Activated T-helper 17 cell treated with anti-CD3 and anti-CD28 coated beads, Interleukin-2, amount 50 U/mL, for 72 hours (primary cell): Measurements from ENCODE around the gene LRRTM1. TPM values are rescaled to one million over a fixed set of nuclear protein-coding genes. Genes with fewer than 3 reads are reported as not detected.

Experiments
- ATAC-seq: fragments of 150-1000 bp; cut with Tn5 transposase; replicated peaks from 2 replicates; pipeline ENCODE4 v1.10.0; 2021; ENCODE audit warnings: mild to moderate bottlenecking, moderate library complexity
- H3K27ac Mint-ChIP-seq: one replicate; pipeline ENCODE4 v1.8.0; 2022; ENCODE audit warnings: mixed read lengths
- H3K27me3 Mint-ChIP-seq: one replicate; pipeline ENCODE4 v1.8.0; 2022; ENCODE audit warnings: mixed read lengths
- H3K36me3 Mint-ChIP-seq: one replicate; pipeline ENCODE4 v1.8.0; 2022; ENCODE audit warnings: low read depth, mild to moderate bottlenecking, mixed read lengths
- H3K4me1 Mint-ChIP-seq: one replicate; pipeline ENCODE4 v1.8.0; 2022; ENCODE audit warnings: mixed read lengths
- H3K4me3 Mint-ChIP-seq: one replicate; pipeline ENCODE4 v1.8.0; 2022; ENCODE audit warnings: mild to moderate bottlenecking, mixed read lengths
- H3K9me3 Mint-ChIP-seq: one replicate; pipeline ENCODE4 v1.8.0; 2022; ENCODE audit warnings: mixed read lengths
- total RNA-seq, 2 donors: library from RNA; stranded (reverse); gene quantifications; one replicate each; pipeline ENCODE4 v1.2.3, GENCODE V29; 2022

The LRRTM1 gene, protein sequence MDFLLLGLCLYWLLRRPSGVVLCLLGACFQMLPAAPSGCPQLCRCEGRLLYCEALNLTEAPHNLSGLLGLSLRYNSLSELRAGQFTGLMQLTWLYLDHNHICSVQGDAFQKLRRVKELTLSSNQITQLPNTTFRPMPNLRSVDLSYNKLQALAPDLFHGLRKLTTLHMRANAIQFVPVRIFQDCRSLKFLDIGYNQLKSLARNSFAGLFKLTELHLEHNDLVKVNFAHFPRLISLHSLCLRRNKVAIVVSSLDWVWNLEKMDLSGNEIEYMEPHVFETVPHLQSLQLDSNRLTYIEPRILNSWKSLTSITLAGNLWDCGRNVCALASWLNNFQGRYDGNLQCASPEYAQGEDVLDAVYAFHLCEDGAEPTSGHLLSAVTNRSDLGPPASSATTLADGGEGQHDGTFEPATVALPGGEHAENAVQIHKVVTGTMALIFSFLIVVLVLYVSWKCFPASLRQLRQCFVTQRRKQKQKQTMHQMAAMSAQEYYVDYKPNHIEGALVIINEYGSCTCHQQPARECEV
- not detected for total RNA-seq

GRCh38 chr2:80303909-80304837 is at the start of gene LRRTM1:
LRRTM1 (minus strand) TSS chr2:80304752; CDS start chr2:80303819, 933 bp downstream.
- H3K27ac Mint-ChIP-seq = no peak within 1 kb of the TSS
- H3K4me1 Mint-ChIP-seq = no peaks in the 10 kb centered on the region
- H3K36me3 Mint-ChIP-seq = no peaks in the 10 kb centered on the region
- H3K4me3 Mint-ChIP-seq = no peak within 1 kb of the TSS
- peaks cover 30% of the 10 kb centered on the region for H3K27me3 Mint-ChIP-seq
- peaks cover 4% of the 10 kb centered on the region for H3K9me3 Mint-ChIP-seq
- no peak for ATAC-seq

DNA sequence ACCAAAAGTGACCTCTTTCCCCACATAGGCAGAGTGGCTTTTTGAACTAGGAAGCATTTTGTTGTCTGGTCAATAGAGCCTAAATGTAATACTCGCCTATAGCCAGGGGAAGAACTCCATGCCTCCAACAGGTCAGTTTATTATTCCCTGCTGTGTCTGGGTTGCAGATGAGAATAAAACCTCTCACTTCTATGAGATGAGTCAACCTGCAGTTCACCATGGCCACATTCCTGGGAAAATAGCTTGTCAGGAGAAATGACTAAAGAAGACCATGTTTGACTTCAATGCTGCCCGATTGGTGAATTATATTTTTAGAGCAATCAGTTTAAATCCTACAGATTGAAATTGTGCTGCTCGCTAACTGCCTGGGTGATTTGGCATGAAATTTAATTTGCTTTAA is 46.7 kb upstream of the LRRTM1 start:
- Mint-ChIP-seq H3K27me3 (no peaks in the 10 kb centered on the region), H3K4me3 (no peak overlapping the region), H3K36me3 (no peaks in the 10 kb centered on the region), H3K27ac (no peak overlapping the region), H3K4me1 (no peaks in the 10 kb centered on the region), H3K9me3 (peaks cover 13% of the 10 kb centered on the region)
- no peak for ATAC-seq

DNA sequence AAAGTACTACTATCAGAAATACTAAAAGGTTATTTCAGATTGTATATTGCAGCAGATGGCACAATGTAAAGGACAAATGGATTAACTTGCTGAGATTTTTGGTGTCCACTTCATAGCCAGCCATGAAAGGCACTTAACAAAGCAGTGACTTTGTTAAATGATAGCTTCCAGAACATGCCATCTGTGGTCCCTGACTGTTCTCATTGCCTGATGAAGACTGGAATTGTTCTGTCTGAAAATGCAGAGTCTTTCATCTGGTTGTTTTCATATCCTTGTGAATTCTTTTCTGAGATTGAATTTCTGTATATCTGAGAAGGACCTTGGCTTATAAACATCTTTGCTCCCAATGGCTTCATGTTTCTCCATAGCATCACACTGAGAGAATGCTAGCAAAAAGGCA is 44.4 kb upstream of the LRRTM1 start:
- Mint-ChIP-seq H3K27me3 (no peaks in the 10 kb centered on the region), H3K4me3 (no peak overlapping the region)

GRCh38 chr2:80348078-80348477 is 43.5 kb upstream of the LRRTM1 start:
- H3K27ac Mint-ChIP-seq = no peak overlapping the region
- H3K27me3 Mint-ChIP-seq = no peaks in the 10 kb centered on the region
- no peaks in the 10 kb centered on the region for H3K4me1 Mint-ChIP-seq
- H3K4me3 Mint-ChIP-seq = no peak overlapping the region
- peaks cover 19% of the 10 kb centered on the region for H3K9me3 Mint-ChIP-seq
- no peaks in the 10 kb centered on the region for H3K36me3 Mint-ChIP-seq
- no peak for ATAC-seq

More for the DNA sequence above, 44.4 kb upstream of the LRRTM1 start:
- ATAC-seq = no peak
- Mint-ChIP-seq H3K27ac (no peak overlapping the region), H3K4me1 (no peaks in the 10 kb centered on the region), H3K36me3 (no peaks in the 10 kb centered on the region), H3K9me3 (peaks cover 19% of the 10 kb centered on the region)

DNA sequence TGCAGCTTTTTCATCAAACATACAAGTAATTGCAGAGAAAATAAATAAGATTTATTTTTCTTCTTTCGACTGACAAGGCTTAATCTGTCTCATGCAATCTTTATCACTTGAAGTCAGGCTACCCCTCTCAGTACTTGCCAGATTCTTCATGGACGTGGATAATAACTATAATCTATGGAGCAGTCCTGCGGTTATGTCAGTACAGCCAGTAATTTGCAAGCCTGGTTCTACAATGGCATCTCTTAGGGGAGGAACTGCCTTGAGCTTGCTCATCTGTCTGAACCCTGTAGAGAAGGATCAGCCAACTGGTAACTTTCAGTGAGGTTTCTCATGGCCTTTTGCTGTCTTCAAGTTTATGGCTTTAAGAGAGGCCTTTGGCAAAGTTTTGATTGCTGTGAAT is 35.5 kb upstream of the LRRTM1 start:
- ATAC-seq = no peak
- Mint-ChIP-seq H3K4me3 (no peak overlapping the region), H3K4me1 (no peaks in the 10 kb centered on the region), H3K27ac (no peak overlapping the region), H3K27me3 (no peaks in the 10 kb centered on the region), H3K36me3 (no peaks in the 10 kb centered on the region), H3K9me3 (peaks cover 25% of the 10 kb centered on the region)

- no peak overlapping the region for H3K27ac Mint-ChIP-seq
- H3K27me3 Mint-ChIP-seq = no peaks in the 10 kb centered on the region
- peaks cover 22% of the 10 kb centered on the region for H3K9me3 Mint-ChIP-seq
- no peak for ATAC-seq
- H3K4me1 Mint-ChIP-seq = no peaks in the 10 kb centered on the region
- H3K36me3 Mint-ChIP-seq = no peaks in the 10 kb centered on the region
- H3K4me3 Mint-ChIP-seq = no peak overlapping the region
Observed at GRCh38 chr2:80338794-80339193, 34.2 kb upstream of the LRRTM1 start.

DNA sequence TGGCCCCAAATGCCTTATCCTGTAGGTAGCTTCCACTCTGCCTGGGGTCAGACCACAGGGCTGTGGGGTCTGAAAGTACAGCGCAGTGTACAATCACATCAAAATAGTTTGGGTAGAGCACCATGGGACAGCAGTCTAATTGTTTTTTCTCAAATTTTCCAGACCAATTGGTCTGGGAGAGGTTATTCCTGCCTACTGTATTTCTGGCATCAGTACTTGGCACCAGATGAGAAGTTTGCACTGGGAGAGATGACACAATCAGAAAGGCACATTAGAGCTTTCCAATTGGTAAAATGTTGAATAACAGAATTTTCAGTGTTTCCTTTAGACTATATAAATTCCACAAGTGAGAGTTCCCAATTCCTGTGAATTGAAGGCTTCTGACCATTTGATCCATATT is 30.9 kb upstream of the LRRTM1 start:
- Mint-ChIP-seq H3K4me3 (no peak overlapping the region), H3K27me3 (no peaks in the 10 kb centered on the region), H3K9me3 (peaks cover 21% of the 10 kb centered on the region), H3K36me3 (no peaks in the 10 kb centered on the region), H3K4me1 (no peaks in the 10 kb centered on the region), H3K27ac (no peak overlapping the region)
- no peak for ATAC-seq

- no peak overlapping the region for H3K4me3 Mint-ChIP-seq
- no peaks in the 10 kb centered on the region for H3K36me3 Mint-ChIP-seq
- H3K9me3 Mint-ChIP-seq = peaks cover 29% of the 10 kb centered on the region
- H3K27ac Mint-ChIP-seq = no peak overlapping the region
- H3K27me3 Mint-ChIP-seq = no peaks in the 10 kb centered on the region
- no peaks in the 10 kb centered on the region for H3K4me1 Mint-ChIP-seq
- no peak for ATAC-seq
Observed at GRCh38 chr2:80333886-80334285, 29.3 kb upstream of the LRRTM1 start.

DNA sequence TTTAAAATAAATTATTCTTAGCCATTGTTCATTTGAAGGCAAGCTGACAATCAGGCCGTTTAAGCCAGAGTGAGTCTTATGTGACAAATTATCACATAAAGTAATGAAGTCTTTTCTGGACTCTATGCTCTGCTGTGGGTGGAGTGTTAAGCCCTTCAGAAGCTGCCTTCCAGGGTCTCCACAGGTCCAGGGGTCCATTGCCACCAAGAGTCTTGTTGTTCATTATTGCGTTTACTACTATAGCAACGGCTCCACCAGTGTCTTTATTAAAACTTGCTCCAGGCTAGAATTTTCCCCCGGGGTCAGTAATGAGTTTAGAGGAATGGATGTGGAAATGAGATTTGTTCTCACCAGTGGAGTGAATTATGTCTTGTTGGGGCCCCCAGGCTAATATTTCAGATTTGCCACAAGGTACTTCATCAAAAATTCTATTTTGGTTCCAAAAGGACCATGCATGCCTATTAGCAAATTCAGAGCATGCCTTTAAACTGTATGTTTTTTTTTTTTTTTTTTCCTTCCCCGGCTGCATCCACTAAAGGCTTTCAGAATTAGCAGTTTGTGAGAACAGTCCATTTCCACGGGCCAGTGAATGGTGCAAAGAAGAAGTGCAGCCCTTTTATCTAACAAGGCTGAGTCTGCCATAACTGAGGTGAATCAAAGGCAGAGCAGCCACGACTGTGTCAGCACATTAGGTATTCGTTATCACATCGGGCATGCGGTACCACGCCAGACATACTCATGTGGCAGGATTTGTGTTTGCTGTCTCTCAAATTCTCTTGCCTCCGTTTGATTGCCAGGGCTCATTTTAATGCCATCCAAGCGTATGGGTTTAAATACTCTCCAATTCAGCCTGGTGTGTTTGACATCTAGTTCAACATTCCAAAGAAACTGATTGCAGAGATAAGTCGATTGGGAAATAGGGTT is 26.2 kb upstream of the LRRTM1 start:
- no peak for ATAC-seq
- H3K27ac Mint-ChIP-seq = no peak overlapping the region
- H3K9me3 Mint-ChIP-seq = peaks cover 21% of the 10 kb centered on the region
- no peaks in the 10 kb centered on the region for H3K36me3 Mint-ChIP-seq
- no peaks in the 10 kb centered on the region for H3K4me1 Mint-ChIP-seq
- no peak overlapping the region for H3K4me3 Mint-ChIP-seq
- no peaks in the 10 kb centered on the region for H3K27me3 Mint-ChIP-seq

DNA sequence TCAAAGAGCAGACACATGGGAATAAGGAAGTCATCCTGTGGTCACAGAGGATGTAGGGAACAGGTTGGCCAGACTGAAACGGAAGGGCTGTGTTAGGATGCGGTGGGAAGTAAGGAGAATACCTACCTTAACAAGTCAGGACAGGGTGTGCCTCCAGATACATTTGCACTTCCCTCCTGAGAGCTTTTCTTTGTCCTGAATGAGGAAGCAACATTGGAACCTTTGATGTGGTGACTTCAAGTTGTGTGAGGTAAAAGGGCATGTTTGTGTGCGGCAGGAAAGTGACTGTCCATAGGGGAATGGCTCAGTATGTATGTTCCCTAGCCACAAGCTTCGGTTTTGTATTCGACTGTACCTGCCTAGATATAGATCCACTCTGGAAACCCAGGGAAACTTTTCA is 24.9 kb upstream of the LRRTM1 start:
- no peaks in the 10 kb centered on the region for H3K36me3 Mint-ChIP-seq
- no peaks in the 10 kb centered on the region for H3K4me1 Mint-ChIP-seq
- no peaks in the 10 kb centered on the region for H3K27me3 Mint-ChIP-seq
- no peak for ATAC-seq
- no peak overlapping the region for H3K27ac Mint-ChIP-seq
- peaks cover 13% of the 10 kb centered on the region for H3K9me3 Mint-ChIP-seq
- H3K4me3 Mint-ChIP-seq = no peak overlapping the region

DNA sequence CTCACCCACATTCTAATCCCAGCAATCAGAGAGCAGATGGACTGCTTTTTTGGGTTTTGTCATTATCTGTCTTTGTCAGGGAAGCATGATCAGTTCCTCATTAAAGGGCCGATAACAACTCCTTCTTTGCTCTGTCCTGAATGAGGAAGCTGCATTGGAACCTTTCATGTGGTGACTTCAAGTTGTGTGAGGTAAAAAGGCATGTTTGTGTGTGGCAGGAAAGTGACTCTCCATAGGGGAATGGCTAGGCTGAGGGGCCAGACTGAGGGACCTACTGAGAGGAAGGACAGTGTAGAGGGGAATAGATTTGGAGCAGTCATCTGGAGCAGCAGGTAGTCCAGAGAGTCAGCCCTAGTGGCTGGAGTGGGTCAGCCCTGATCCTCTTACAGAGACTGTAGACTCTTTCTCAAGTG is 23.6 kb upstream of the LRRTM1 start:
- Mint-ChIP-seq H3K4me3 (no peak overlapping the region), H3K27me3 (no peaks in the 10 kb centered on the region), H3K27ac (no peak overlapping the region), H3K36me3 (no peaks in the 10 kb centered on the region), H3K9me3 (peaks cover 10% of the 10 kb centered on the region), H3K4me1 (no peaks in the 10 kb centered on the region)
- ATAC-seq = no peak

GRCh38 chr2:80326861-80327260 is 22.3 kb upstream of the LRRTM1 start:
- Mint-ChIP-seq H3K9me3 (peaks cover 12% of the 10 kb centered on the region), H3K4me3 (no peak overlapping the region), H3K27ac (no peak overlapping the region), H3K36me3 (no peaks in the 10 kb centered on the region), H3K4me1 (no peaks in the 10 kb centered on the region), H3K27me3 (peaks cover 4% of the 10 kb centered on the region)
- ATAC-seq = no peak

DNA sequence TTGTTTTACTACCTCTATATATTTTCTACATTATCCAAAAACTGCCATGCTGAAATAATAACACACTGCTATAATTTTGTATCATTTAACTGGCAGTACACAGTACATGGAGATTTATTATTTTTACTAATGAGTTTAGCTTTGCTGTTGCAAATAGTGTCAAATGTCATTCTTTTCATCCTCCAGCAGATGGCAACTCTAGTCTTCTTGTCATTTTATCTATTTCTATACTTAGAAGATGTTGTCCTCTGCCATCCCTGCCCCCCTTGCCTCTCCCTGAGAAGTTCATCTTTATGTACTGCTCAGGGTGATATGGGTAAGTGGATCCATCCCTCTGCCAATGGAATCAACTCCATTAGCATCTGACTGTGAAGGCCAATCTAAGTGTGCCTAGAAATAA is 21.7 kb upstream of the LRRTM1 start:
- Mint-ChIP-seq H3K9me3 (peaks cover 11% of the 10 kb centered on the region), H3K4me3 (no peak overlapping the region), H3K36me3 (no peaks in the 10 kb centered on the region), H3K27ac (no peak overlapping the region), H3K4me1 (no peaks in the 10 kb centered on the region), H3K27me3 (peaks cover 4% of the 10 kb centered on the region)
- ATAC-seq = no peak

DNA sequence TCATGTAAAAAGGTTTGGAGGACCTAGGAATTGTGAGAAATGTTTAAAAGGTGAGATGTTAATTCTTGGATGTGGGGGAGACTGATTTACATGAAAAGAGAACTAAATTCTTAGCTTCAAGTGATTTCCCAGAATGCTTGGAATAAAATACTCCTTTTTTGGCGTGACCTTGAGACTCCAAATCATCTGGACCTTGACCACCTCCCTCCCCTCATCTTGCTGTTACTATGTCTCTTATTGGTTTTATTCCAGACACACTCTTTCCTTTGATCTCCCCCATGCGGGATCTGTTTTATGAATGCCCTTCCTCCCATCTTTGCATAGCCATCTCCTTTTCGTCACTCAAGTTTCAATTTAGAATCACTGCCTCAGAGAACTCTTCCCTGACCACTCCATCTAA is 20.0 kb upstream of the LRRTM1 start:
- no peak for ATAC-seq
- no peak overlapping the region for H3K4me3 Mint-ChIP-seq
- peaks cover 7% of the 10 kb centered on the region for H3K9me3 Mint-ChIP-seq
- peaks cover 6% of the 10 kb centered on the region for H3K27me3 Mint-ChIP-seq
- H3K36me3 Mint-ChIP-seq = no peaks in the 10 kb centered on the region
- no peaks in the 10 kb centered on the region for H3K4me1 Mint-ChIP-seq
- no peak overlapping the region for H3K27ac Mint-ChIP-seq
